A673 (cell line): ENCODE measurements around the gene SULT2B1. TPM values are rescaled to one million over a fixed set of nuclear protein-coding genes. Genes with fewer than 3 reads are reported as not detected.
"Not testable (repeated sequence)": the region's sequence is repeated elsewhere in the genome, so short reads cannot be mapped to it uniquely, and the experiment has no call there.

Experiments
- BruUV-seq: library from RNA; stranded (reverse); fragments of 400-500 nt; replicated peaks from 2 replicates; lab custom pipeline; 2021; lab: Mats Ljungman, UMichigan
- CTCF ChIA-PET: fragments of 300-600 bp; sonication (Branson Sonifier 250); formaldehyde crosslinking; loops from one replicate; lab custom pipeline; 2022; ENCODE audit warnings: antibody characterized with exemption; lab: Charles Lee
- POLR2A ChIA-PET: fragments of 300-600 bp; sonication (Branson Sonifier 250); formaldehyde crosslinking; loops from one replicate; lab custom pipeline; 2022; ENCODE audit warnings: antibody characterized with exemption; ENCODE audit not compliant: low non-redundant PET; lab: Charles Lee
- DNase-seq: peaks from one replicate; pipeline ENCODE4 v3.0.0-alpha.2; 2015; ENCODE audit warnings: low spot score
- H3K27ac ChIP-seq: fragments of 200-600 bp; sonication (generic); 2 replicates; pipeline ENCODE4 v1.5.1; 2016; ENCODE audit warnings: mixed run types, low read depth, mild to moderate bottlenecking, mixed read lengths, antibody characterized with exemption, low read length; ENCODE audit not compliant: poor library complexity, severe bottlenecking
- H3K27me3 ChIP-seq: fragments of 200-600 bp; sonication (generic); replicated peaks from 2 replicates; pipeline ENCODE4 v1.6.1; 2017; ENCODE audit warnings: mixed run types, low read depth, mild to moderate bottlenecking, mixed read lengths, antibody characterized with exemption, low read length; ENCODE audit not compliant: insufficient read depth, poor library complexity
- H3K36me3 ChIP-seq: fragments of 200-600 bp; sonication (generic); 2 replicates; pipeline ENCODE4 v1.6.1; 2016; ENCODE audit warnings: mixed run types, mild to moderate bottlenecking, mixed read lengths, antibody characterized with exemption, low read length; ENCODE audit not compliant: insufficient read depth, poor library complexity, severe bottlenecking
- H3K4me1 ChIP-seq: fragments of 200-600 bp; sonication (generic); 2 replicates; pipeline ENCODE4 v1.6.1; 2017; ENCODE audit warnings: mixed run types, mild to moderate bottlenecking, mixed read lengths, antibody characterized with exemption, low read length; ENCODE audit not compliant: insufficient read depth, poor library complexity, severe bottlenecking
- H3K4me3 ChIP-seq: fragments of 200-600 bp; sonication (generic); 2 replicates; pipeline ENCODE4 v1.5.1; 2016; ENCODE audit warnings: low read depth, mixed run types, mild to moderate bottlenecking, mixed read lengths, low read length; ENCODE audit not compliant: poor library complexity, severe bottlenecking
- H3K9me3 ChIP-seq: fragments of 200-600 bp; sonication (generic); 2 replicates; pipeline ENCODE4 v1.6.1; 2016; ENCODE audit warnings: mixed run types, low read depth, mild to moderate bottlenecking, mixed read lengths, antibody characterized with exemption, low read length; ENCODE audit not compliant: poor library complexity, severe bottlenecking
- CTCF ChIP-seq: fragments of 300-800, 200-600 bp; sonication (generic); conservative IDR thresholded peaks from 2 replicates; pipeline ENCODE4 v1.5.1; 2017; ENCODE audit warnings: low read depth, mild to moderate bottlenecking, antibody characterized with exemption, low read length, moderate library complexity, mixed read lengths
- EZH2 ChIP-seq: fragments of 200-600 bp; sonication (generic); IDR thresholded peaks from 2 replicates; pipeline ENCODE4 v1.6.1; 2017; ENCODE audit warnings: borderline replicate concordance, low read depth, mild to moderate bottlenecking, mixed read lengths, antibody characterized with exemption, low read length; ENCODE audit not compliant: poor library complexity, severe bottlenecking
- intact Hi-C: fragments of 100-400 bp; cut with micrococcal nuclease; formaldehyde crosslinking; loops from one replicate; pipeline ENCODE4 v1.10.0; 2022; ENCODE audit not compliant: unreplicated experiment
- total RNA-seq: library from RNA; stranded (reverse); gene quantifications from 2 replicates; pipeline ENCODE4 v1.2.3, GENCODE V29; 2021

Gene SULT2B1
- total RNA-seq, 1 experiment from 2014 or later = 0.60 TPM

- Histone ChIP-seq H3K4me1 (peaks cover 45% of the 10 kb centered on the region), H3K27me3 (no peaks in the 10 kb centered on the region), H3K36me3 (peaks cover 19% of the 10 kb centered on the region), H3K4me3 (no peak overlapping the region), H3K9me3 (no peaks in the 10 kb centered on the region), H3K27ac (peak overlapping the region; percentile 88)
- no TSS peak for BruUV-seq
- CTCF ChIA-PET = interaction anchor here (0.5 kb wide), 1 partner anchor 157 kb away, joined by 3 read pairs; no protein-coding TSS in a partner anchor
- intact Hi-C loops = no loop called here
- POLR2A ChIA-PET = interaction anchor here (0.6 to 1.9 kb wide), 2 partner anchors 12 to 166 kb away, joined by 6 to 10 read pairs; partner anchors contain the start of genes RPL18 and SPHK2
- peak; percentile 44 for DNase-seq
- no peak for TF ChIP-seq CTCF
- TF ChIP-seq EZH2 = no peak
Measured at GRCh38 chr19:48631225-48631624, 79.3 kb downstream of the SULT2B1 start.

GRCh38 chr19:48632286-48632685 lies 80.3 kb downstream of the SULT2B1 start:
- H3K9me3 ChIP-seq, DNase-seq, CTCF ChIA-PET, H3K4me3 ChIP-seq, intact Hi-C loops, POLR2A ChIA-PET, BruUV-seq, H3K27me3 ChIP-seq: not testable (repeated sequence)
- Histone ChIP-seq H3K4me1 (peaks cover 45% of the 10 kb centered on the region), H3K36me3 (peaks cover 19% of the 10 kb centered on the region), H3K27ac (peak overlapping the region; percentile 91)

GRCh38 chr19:48632692-48633147 lies 80.7 kb downstream of the SULT2B1 start:
- BruUV-seq = no TSS peak
- CTCF ChIA-PET = no interaction called here
- intact Hi-C loops = no loop called here

More at GRCh38 chr19:48632692-48633147, 80.7 kb downstream of the SULT2B1 start:
- H3K4me1 ChIP-seq = peaks cover 45% of the 10 kb centered on the region
- peaks cover 19% of the 10 kb centered on the region for H3K36me3 ChIP-seq
- H3K9me3 ChIP-seq = no peaks in the 10 kb centered on the region
- no peak for DNase-seq
- POLR2A ChIA-PET = no interaction called here
- no peaks in the 10 kb centered on the region for H3K27me3 ChIP-seq
- H3K27ac ChIP-seq = peak overlapping the region; percentile 91
- no peak for TF ChIP-seq CTCF
- H3K4me3 ChIP-seq = no peak overlapping the region
